ENCODE measurements around the gene CNMD. TPM values are rescaled to one million over a fixed set of nuclear protein-coding genes. Genes with fewer than 3 reads are reported as not detected.
"Not testable (repeated sequence)": the region's sequence is repeated elsewhere in the genome, so short reads cannot be mapped to it uniquely, and the experiment has no call there.

Gene CNMD
- total RNA-seq, 1 experiment from 2014 or later, result not detected

DNA sequence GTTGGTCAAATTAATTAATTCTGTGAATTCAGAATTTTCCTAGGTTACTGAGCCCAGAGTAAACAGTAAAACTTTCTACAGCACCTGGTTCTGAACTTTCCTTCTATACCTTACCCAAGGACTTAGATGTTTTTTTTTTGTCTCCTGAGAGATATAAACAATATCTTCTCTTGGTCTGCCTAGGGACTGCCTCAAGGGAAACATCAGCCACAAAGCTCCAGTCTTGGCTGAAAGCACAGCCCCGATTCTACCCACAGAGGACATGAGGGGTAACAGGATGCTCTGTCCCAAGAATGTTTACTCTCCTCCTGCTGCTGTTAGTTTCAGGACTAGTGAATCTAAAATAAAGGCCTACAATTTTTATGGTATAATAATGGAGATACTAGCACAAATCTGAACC, 14.3 kb downstream of the CNMD start:
- Histone ChIP-seq H2AFZ (no peak overlapping the region), H3K27ac (no peak overlapping the region), H3K9me3 (ENCODE audit: insufficient read depth, low read depth) (no peaks in the 10 kb centered on the region), H4K20me1 (ENCODE audit: insufficient read depth) (no peaks in the 10 kb centered on the region), H3K27me3 (ENCODE audit: insufficient read depth, low read depth) (peaks cover 77% of the 10 kb centered on the region), H3K4me3 (no peak overlapping the region), H3F3A (ENCODE audit: insufficient read depth, low read depth) (no peaks in the 10 kb centered on the region), H3K79me2 (ENCODE audit: low read depth) (no peaks in the 10 kb centered on the region), H3K9me2 (ENCODE audit: insufficient read depth) (no peaks in the 10 kb centered on the region), H3K4me1 (replicated peaks; ENCODE audit: insufficient read depth) (no peaks in the 10 kb centered on the region), H3K36me3 (ENCODE audit: low read depth) (no peaks in the 10 kb centered on the region), H3K4me2 (no peak overlapping the region)
- POLR2A ChIA-PET (ENCODE audit: unreplicated experiment), result no interaction called here
- CTCF ChIA-PET, result no interaction called here
- intact Hi-C loops (cut with micrococcal nuclease; ENCODE audit: unreplicated experiment), result no loop called here
- no TSS peak for BruUV-seq (replicated peaks)
- DNase-seq, result no peak
- TF ChIP-seq, protein P1, sequence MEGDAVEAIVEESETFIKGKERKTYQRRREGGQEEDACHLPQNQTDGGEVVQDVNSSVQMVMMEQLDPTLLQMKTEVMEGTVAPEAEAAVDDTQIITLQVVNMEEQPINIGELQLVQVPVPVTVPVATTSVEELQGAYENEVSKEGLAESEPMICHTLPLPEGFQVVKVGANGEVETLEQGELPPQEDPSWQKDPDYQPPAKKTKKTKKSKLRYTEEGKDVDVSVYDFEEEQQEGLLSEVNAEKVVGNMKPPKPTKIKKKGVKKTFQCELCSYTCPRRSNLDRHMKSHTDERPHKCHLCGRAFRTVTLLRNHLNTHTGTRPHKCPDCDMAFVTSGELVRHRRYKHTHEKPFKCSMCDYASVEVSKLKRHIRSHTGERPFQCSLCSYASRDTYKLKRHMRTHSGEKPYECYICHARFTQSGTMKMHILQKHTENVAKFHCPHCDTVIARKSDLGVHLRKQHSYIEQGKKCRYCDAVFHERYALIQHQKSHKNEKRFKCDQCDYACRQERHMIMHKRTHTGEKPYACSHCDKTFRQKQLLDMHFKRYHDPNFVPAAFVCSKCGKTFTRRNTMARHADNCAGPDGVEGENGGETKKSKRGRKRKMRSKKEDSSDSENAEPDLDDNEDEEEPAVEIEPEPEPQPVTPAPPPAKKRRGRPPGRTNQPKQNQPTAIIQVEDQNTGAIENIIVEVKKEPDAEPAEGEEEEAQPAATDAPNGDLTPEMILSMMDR (conservative IDR thresholded peaks at IDR 0.05), result no peak
- TF ChIP-seq EZH2 (IDR thresholded peaks at IDR 0.05; ENCODE audit: low read depth), result no peak

DNA sequence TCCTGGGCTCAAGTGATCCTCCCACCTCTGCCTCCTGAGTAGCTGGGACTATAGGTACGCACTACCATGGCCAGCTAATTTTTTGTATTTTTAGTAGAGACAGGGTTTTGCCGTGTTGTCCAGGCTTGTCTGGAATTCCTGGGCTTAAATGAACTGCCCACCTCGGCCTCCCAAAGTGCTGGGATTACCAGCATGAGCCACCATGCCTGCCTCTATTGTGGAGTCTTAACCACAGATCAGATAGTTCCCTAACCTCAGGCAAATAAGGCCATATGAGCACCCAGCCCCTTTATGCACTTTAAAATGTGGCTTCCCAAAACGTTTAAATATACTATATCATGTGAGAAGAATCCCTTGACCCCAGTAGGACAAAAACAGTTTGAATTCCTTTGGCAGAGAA, 16.4 kb downstream of the CNMD start:
- POLR2A ChIA-PET (ENCODE audit: unreplicated experiment), result no interaction called here
- intact Hi-C loops (cut with micrococcal nuclease; ENCODE audit: unreplicated experiment), result no loop called here

DNA sequence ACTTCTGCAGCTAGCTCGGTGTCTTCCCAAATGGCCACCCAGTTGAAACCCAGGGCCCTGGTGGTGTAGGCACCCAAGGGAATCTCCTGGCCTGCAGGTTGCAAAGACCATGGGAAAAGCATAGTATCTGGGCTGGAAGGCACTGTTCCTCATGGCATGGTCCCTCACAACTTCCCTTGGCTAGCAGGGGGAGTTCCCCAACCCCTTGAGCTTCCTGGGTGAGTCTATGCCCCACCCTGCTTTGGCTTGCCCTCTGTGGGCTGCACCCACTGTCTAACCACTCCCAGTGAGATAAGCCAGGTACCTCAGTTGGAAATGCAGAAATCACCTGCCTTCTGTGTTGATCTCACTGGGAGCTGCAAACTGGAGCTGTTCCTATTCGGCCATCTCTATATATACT, 18.3 kb downstream of the CNMD start:
- H3K4me2 ChIP-seq; H3K9me2 ChIP-seq (ENCODE audit: insufficient read depth); H4K20me1 ChIP-seq (ENCODE audit: insufficient read depth); CTCF ChIA-PET; DNase-seq; intact Hi-C loops (cut with micrococcal nuclease; ENCODE audit: unreplicated experiment); H3K79me2 ChIP-seq (ENCODE audit: low read depth); H3K36me3 ChIP-seq (ENCODE audit: low read depth); H3K27ac ChIP-seq; H2AFZ ChIP-seq; H3F3A ChIP-seq (ENCODE audit: insufficient read depth, low read depth); H3K4me1 ChIP-seq (replicated peaks; ENCODE audit: insufficient read depth); H3K4me3 ChIP-seq; BruUV-seq (replicated peaks); H3K9me3 ChIP-seq (ENCODE audit: insufficient read depth, low read depth): not testable (repeated sequence)
- POLR2A ChIA-PET (ENCODE audit: unreplicated experiment), result interaction anchor here (0.6 kb wide), 1 partner anchor 45 kb away, joined by 4 read pairs; no protein-coding TSS in a partner anchor
- H3K27me3 ChIP-seq (ENCODE audit: insufficient read depth, low read depth), result peaks cover 92% of the 10 kb centered on the region

More for the DNA sequence above, 16.4 kb downstream of the CNMD start:
- Histone ChIP-seq H3K27me3 (ENCODE audit: insufficient read depth, low read depth) (peaks cover 86% of the 10 kb centered on the region), H3K27ac (no peak overlapping the region), H3K4me3 (no peak overlapping the region), H3K36me3 (ENCODE audit: low read depth) (no peaks in the 10 kb centered on the region), H3F3A (ENCODE audit: insufficient read depth, low read depth) (no peaks in the 10 kb centered on the region), H3K9me2 (ENCODE audit: insufficient read depth) (no peaks in the 10 kb centered on the region), H4K20me1 (ENCODE audit: insufficient read depth) (no peaks in the 10 kb centered on the region), H3K79me2 (ENCODE audit: low read depth) (no peaks in the 10 kb centered on the region), H3K4me1 (replicated peaks; ENCODE audit: insufficient read depth) (no peaks in the 10 kb centered on the region), H3K9me3 (ENCODE audit: insufficient read depth, low read depth) (no peaks in the 10 kb centered on the region), H2AFZ (no peak overlapping the region), H3K4me2 (no peak overlapping the region)
- DNase-seq, result no peak
- TF ChIP-seq, protein P1 (conservative IDR thresholded peaks at IDR 0.05), result no peak
- no peak for TF ChIP-seq EZH2 (IDR thresholded peaks at IDR 0.05; ENCODE audit: low read depth)
- BruUV-seq (replicated peaks), result no TSS peak
- CTCF ChIA-PET, result no interaction called here

DNA sequence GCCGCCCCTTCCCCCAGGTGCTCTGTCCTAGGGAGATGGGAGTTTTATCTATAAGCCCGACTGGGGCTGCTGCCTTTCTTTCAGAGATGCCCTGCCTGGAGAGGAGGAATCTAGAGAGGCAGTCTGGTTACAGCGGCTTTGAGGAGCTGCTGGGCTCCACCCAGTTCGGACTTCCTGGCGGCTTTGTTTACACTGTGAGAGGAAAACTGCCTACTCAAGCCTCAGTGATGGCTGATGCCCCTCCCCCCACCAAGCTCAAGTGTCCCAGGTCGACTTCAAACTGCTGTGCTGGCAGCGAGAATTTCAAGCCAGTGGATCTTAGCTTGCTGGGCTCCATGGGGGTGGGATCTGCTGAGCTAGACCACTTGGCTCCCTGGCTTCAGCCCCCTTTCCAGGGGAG, 18.7 kb downstream of the CNMD start:
- H3K9me2 ChIP-seq (ENCODE audit: insufficient read depth); CTCF ChIA-PET; H3K4me3 ChIP-seq; H3K9me3 ChIP-seq (ENCODE audit: insufficient read depth, low read depth); H2AFZ ChIP-seq; H4K20me1 ChIP-seq (ENCODE audit: insufficient read depth); H3K36me3 ChIP-seq (ENCODE audit: low read depth); H3K79me2 ChIP-seq (ENCODE audit: low read depth); H3K27ac ChIP-seq; intact Hi-C loops (cut with micrococcal nuclease; ENCODE audit: unreplicated experiment); H3F3A ChIP-seq (ENCODE audit: insufficient read depth, low read depth); BruUV-seq (replicated peaks); H3K4me1 ChIP-seq (replicated peaks; ENCODE audit: insufficient read depth); H3K4me2 ChIP-seq: not testable (repeated sequence)
- H3K27me3 ChIP-seq (ENCODE audit: insufficient read depth, low read depth), result peaks cover 91% of the 10 kb centered on the region
- POLR2A ChIA-PET (ENCODE audit: unreplicated experiment), result interaction anchor here (0.6 kb wide), 1 partner anchor 45 kb away, joined by 4 read pairs; no protein-coding TSS in a partner anchor
- DNase-seq, result peak in 1 of 2 experiments; percentile 2
